HG02759 (cell line): ENCODE results near the gene PHACTR1.

Source experiments
- ATAC-seq: cut with Tn5 transposase; IDR thresholded peaks from one replicate; pipeline ENCODE4 v1.9.1; 2021; ENCODE audit warnings: mild to moderate bottlenecking, moderate library complexity; ENCODE audit not compliant: unreplicated experiment

The PHACTR1 gene

DNA sequence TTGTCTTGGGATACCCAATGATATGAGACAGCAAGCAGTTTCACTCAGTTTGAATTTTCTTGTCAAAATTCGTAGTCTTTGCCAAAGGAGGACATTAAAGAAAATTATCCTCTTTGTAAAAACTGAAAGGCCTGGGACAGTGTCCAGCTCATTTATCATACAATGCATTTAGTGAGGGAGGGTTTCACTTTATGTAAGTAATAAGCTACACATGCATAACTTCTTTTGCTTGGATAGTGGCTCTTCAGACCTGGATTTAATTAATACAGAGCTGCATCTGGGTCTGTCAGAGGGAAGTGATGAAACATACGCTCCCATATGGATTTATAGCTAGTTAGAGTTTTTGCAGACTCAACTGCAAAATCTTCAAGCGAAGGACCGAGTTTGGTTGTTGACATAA lies 175.6 kb downstream of the PHACTR1 start:
- no peak for ATAC-seq

DNA sequence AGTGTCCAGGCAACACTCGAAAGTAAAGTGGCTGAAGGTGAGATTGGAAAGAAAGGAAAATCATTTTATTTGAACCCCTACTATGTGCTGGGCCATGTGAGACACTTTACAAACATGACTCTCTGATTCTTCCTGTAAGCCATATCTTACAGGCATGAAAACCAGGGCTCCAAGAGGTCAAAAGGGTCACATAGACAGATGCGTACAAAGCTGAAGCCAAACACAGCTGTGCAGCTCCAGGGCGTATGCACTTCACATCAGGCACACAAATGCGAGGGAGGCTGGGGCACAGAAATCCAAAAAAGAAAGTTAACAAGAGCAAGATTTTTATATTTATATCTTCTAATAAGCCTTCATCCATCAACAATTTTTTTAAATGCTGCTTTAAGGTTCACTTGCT lies 176.5 kb downstream of the PHACTR1 start:
- no peak for ATAC-seq

DNA sequence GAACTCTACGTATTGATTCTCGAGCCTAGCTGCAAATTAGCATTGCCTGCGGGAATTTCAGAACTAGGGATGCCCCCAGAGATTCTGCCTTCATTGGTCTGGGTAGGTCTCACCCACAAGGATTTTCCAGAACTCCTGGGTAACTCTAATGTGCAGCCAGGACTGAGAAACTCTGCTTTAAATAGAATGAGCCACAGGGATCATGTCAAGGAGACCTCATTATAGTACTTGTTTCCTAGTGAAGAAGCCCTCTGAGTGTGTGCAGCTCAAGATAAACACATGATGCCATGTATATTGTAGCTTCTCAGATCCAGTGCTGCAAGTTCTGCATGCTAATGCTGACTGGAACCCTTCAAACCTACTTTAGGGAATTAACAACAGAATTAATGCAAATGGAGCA lies 179.2 kb downstream of the PHACTR1 start:
- no peak for ATAC-seq

DNA sequence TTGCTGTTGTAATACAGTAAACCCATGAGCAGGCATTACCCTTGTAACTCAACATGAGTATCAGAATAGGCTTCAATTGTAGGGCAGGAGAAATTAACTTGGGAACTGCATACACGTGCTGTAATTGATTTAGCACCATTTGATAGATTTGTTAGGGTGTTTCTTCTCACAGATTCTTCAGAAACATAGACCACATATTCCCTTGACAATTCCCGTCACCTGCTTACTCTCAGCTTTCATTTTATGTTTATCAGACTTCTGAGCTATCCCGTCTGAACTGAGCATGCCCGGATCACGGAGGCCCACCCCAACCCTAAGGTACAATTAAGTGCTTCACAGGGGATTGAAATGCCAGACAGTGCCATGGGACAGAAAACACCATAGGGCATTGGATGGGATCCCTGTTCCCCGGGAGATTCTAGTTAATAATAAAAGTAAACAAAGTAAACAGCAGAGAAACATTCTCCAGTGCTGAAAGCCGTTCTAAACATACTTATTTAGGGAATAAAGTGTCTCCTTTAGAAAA lies 179.7 kb downstream of the PHACTR1 start:
- no peak for ATAC-seq

DNA sequence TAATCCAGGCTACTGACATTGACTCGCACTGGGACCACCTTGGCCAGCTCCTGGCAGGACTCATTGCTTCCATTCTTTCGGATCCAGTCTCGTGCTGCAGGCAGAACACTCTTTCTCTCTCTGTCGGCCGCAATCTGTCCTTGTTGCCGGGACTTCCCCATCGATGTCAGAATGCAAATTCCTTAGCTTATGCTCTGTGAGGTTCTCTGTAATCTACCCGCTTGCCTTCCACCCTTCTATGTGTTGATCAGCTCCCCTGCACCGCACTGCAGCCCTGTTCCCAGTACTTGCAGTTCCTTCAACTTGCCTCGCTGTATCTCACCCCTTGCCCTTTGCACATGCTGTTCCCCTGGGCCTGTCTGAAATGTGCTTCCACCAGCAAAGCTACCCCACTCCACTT lies 182.0 kb downstream of the PHACTR1 start:
- no peak for ATAC-seq

DNA sequence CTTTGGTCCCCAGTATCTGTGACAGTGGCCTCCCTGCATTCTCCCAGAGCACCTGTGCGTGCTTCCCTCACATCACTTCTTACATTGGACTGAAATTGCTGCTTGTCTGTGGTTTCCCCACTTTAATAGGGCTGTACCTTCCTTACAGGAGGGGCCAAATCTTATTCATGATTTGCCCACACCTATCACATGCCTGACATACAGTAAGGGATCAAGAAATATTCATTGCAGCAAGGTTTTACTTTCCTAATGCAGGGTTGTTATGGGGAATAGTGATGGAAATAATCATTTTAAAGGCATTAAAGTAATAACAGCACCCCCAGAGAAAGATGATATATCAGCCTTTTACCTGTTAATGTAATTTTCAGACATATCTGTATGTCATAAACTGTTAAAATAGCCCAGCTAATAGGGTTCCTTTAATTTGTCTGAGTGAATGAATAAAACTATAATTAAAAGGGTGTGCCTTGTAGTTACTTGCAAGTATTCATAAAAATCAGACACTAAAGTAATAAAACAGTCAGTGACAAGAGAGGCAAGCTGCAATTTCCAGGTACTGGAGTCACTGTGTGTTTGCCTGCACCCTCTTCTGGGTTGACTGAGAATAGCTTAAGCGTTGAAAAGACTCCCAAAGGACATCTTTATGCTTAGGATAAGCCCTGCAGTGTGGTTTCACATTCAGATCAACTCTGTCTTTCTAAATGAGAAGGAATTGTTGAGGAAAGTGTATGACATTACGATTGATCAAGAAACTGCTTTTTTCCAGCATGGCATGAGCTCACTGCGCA lies 182.7 kb downstream of the PHACTR1 start:
- no peak for ATAC-seq

DNA sequence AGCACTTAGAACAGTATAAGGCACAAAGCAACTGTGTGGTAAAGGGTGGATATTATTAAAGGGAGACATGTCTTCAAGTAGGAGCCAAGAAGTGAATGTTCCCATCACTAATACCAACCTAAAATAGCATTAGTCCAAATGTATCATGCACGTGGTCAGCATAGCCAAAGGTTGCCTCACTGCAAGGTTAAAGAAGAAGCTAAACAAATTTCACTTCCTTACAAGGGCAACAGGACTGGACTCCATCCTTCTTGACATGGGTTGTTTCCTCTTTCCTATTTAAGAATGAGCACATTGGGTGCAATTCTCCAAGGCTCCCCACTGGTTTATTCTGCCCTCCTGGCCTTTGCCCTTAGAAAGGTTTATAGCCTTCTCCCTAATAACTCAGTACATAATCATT lies 186.7 kb downstream of the PHACTR1 start:
- no peak for ATAC-seq

DNA sequence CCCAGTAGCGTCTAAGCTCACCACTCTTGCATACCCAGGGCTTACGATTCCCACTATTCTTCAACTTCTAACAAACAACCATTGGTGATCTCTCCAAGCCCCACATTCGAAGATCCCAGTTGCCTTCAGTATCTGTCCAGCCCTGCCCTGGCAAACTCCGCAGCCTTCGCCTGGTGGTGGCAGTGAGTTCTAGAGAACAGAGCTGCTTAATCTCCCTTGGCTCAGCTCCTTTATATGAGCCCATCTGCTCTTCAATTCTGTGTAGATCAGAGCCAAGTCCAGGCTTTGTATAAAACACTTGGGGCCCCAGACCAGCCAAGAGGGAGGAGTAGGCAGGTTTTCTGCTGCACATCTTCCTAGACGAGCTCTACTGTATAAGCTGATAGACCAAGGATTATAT lies 193.3 kb downstream of the PHACTR1 start:
- no peak for ATAC-seq

DNA sequence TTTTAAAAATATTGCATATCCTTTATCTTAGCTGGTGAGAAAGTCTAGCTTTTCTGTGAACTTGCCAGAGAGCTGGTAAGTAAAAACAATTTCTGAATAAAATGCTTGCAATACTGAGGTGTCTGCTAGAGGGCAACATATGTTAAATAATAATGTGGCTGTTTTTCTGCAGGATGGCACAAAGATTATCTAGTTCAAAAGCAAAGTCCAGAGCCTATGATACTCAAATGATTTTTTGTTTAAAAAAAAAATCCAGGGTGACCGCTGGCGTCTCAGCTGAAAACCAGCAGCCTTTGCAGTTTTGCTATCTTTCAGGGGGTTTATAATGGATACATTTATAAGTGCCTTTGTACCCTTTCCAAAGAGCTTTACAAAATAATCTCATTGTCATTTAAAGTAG lies 194.9 kb downstream of the PHACTR1 start:
- ATAC-seq = no peak

DNA sequence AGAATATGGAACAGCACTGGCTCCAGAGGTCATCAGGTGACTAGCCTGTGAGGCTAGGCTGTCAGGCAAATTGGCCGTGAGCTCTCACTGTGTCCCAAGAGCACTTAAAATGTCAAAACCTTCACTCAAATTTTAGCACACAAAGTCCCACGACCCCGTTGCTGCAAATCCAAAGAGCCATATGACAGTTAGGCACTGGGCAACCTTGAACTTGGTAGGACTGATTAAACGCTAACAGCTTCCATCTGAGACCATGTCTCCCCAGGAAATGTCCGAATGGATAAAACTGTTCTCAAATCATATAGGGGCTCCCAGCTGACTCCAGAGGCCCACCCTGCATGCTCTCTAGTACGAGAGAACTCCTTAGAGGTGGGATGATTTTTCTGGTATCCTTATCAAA lies 196.6 kb downstream of the PHACTR1 start:
- no peak for ATAC-seq

DNA sequence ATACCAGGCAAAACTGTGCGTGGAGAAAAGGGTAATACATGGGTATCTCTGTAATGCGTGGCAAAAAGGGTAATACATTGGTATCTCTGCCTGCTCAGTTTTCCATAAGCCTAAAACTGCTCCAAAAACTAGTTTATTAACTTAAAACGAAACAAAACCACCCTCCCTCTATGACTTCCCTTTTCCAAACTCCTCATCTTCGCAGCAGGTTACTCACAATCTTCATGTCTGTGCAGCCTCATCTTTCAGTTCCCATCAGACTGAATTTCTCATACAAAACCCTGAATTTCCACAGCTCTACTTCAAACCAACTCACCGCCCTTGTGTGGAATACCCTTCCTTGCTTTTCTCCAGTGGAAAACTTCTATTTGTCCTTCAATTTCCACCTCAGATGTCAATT lies 199.4 kb downstream of the PHACTR1 start:
- ATAC-seq = no peak

DNA sequence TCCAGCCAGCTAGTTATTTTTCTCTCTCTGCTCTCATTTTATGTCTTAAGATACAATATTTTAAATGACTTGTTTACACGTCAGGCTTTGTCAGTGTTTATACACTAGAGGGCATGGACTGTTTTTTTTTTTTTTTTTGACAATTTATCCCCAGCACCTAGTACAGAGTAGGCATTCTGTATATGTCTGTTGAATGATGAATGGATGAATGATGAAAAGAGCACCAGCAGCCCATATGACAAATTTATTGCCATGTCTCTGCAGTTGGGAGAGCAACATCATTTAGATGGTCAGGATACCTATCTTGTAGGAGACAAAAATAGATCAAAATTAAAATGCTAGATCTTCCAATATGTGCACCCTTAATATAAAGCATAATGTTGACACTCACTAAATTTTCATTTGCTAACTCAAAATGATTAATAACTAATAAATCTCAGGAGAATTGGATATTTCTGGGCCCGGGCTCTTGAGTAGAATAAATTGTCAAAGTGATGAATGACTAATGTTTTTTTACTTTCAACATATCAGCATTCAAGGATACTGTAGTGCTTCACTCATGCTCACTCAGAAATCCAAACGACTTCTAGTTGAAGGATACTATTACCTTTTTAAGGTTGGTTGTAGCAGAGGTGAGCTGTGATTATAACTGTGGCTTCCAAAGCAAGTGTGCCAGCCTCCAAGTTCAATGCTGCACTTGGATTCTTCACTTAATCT lies 200.0 kb downstream of the PHACTR1 start:
- ATAC-seq = no peak

DNA sequence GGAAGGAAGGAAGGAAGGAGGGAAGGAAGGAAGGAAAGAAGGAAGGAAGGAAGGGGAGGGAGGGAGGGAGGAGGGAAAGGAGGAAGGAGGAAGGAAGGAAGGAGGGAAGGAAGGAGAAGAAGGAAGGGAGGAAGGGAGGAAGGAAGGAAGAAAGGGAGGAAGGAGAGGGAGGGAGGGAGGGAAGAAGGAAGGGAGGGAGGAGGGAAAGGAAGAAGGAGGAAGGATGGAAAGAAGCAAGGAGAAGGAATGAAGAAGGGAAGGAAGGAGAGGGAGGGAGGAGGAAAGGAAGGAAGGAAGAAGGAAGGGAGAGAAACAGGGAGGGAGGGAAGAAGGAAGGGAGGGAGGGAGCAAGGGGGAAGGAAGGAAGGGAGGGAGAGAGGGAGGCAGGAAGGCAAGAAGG lies 204.9 kb downstream of the PHACTR1 start:
- ATAC-seq = no peak

DNA sequence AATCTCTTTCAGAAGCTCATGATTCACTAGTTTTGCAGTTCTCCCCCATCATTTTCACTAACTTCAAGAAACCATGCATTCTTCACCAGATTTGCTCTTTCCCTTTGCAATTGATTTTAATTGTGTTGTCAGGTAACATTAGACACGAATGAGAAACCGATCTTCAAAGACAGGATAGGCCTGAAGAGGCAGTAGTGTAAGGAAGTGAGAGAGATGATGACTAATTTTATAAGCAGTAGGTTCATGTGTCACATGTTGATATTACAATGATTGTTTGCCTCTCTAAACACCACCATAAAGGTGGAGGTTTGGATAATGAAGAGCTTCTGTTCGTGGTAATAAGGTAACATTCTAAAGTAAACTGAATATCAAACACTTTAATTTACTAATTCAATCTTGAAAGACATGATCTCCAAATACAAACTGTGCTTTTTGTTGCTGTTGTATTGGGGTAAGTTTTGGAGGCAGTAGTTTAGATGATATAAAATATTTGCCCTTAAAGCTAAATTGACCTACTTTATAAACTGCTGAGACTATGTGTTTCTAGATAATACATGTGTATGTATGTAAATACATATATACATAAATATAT lies 207.2 kb downstream of the PHACTR1 start:
- no peak for ATAC-seq

DNA sequence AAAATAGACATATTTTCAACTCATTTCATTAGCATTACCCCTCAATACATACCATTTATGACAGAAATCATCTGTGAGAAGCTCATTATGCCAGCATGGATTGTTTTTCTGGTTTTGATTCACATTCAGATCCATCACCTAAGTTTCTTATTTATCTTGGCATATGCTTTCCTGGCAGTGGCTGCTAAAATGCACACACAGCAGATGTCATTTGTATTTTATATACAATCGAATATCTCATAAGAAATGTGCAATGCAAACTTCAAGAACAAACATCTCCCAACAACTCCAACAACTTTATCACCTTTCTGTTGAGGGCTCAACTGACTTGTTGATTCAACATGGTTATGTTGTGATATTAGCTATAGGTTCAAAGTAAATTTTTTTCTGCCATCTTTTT lies 208.3 kb downstream of the PHACTR1 start:
- no peak for ATAC-seq

DNA sequence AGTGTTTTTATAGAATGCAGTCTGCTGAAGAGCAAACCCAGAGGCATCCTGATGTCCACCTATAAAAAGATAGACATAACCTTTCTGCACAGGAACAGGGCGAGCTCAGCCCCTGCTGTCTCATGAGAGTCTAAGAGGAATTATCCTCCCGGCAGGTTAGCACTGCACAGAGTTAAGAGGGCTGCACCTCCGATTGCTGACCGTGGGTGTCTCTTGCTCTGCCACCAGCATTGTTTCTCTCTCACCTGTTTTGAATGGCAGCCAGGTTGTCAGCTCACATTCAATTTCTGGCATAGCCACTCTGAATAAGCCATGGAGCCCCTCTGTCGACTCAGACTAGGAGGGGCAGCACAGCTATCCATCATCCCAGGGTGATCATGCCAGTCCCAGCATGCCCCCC lies 211.2 kb downstream of the PHACTR1 start:
- no peak for ATAC-seq

DNA sequence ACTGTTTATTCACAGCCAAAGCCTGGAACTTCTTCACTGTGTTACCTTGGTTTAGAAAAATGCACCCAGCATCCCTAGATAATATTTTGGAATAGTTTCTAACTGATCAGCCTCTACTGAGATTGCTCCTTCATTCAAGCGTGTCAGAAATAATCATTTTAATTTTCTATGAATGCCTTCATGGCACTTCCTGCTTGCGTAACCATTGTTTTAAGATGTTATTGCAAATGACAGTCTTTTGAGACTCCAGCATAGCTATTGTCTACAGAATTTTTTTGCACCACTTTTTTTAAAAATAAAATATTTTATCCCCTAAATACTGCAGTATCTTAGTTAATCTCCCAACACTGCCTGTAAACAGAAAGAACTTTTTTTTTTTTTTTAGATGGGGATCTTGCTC lies 213.1 kb downstream of the PHACTR1 start:
- no peak for ATAC-seq

DNA sequence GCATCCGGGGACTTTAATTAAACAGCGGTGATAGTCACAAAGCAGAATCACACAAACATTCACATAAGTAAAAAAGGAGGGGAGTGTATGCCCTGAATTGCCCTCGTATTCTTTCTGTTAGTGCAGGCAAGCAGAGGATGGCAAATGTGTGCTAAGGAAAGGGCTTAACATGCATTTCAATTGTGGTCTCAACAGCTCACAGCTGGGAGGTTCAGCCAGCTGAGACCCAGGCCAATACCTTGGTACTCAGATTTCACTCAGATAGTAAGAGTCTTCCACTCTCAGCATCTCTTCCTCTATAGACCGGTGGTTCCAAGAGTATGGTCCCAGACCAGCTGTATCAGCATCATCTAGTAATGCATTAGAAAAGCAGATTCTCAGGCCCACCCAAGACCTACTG lies 215.1 kb downstream of the PHACTR1 start:
- ATAC-seq = no peak

DNA sequence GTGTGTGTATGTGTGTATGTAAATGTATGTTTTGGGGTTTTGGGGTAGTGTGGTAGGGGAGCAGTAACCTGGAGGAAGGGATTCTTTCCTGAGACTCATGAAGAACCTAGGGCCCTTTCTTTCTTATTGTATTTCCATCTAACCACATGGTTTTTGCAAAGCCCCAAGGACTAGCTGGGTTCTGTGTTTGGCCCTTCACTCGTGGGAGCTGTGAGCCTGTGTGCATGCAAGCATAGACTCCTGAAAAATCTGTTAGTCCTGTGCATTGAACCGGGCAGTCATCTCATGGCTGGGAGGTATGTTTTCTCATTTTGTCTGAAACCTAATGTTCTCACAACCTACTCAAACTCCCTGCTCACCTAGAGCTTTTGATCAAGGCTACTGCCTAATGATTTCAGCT lies 219.1 kb downstream of the PHACTR1 start:
- no peak for ATAC-seq

DNA sequence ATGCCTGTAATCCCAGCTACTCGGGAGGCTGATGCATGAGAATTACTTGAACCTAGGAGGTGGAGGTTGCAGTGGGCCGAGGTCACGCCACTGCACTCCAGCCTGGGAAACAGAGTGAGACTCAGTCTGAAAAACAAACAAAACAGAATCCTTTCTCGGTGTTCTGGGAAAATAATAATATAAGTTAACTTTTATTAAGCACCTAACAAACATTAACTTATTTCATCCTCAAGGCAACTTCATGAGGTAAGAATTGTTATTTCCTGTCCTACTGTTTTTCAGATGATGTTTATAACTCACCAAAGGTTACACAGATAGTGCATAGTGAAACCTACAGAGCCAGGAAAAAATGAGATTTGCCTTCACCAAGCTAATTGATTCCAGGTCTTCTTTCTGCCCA lies 221.4 kb downstream of the PHACTR1 start:
- ATAC-seq = no peak

DNA sequence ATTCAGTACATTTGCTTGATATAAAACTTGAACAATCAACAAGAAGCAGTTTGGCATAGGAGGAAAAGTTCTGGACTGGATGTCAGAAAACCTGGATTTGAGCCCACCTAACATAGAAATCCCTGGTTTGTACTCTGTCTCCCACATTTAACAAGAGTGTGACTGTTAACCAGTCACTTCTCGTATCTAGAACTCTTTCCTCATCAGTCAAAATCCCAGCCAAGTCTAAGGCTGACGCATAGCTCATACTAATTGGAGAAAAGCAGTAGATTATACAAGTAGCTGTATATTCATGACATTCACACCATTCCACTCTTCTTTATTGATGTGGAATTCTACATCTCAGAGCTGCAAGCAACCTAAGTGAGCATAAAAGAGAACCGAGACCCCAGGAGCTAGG lies 222.7 kb downstream of the PHACTR1 start:
- no peak for ATAC-seq

DNA sequence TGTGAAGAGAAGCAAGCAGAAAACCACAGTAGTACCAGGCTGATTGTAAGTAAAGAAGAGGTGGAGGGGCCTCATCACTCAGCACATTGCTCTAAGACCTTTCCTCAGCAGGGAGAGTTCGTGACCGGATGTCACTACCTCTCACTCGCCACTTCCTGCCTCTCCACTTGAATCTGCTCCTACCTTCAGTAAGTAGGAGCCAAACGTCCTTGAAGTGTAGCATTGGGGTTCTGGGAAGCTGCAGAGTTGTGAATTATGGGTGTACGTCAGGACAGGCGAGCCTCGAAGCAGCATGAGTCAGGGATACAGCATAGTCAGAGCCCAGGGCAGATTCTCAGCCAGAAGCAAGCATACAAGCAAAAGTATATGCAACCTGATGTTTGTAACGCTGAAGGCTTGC lies 224.9 kb downstream of the PHACTR1 start:
- ATAC-seq = no peak
